Placental epithelial cell (primary cell): ENCODE data around the gene FST. TPM values are rescaled to one million over a fixed set of nuclear protein-coding genes. Genes with fewer than 3 reads are reported as not detected.

ENCODE experiments used
- total RNA-seq: library from RNA; depleted of rRNA; stranded (reverse); fragments of >200 nt; gene quantifications from 2 replicates; pipeline ENCODE4 v1.2.3, GENCODE V29; 2012

FST gene, protein sequence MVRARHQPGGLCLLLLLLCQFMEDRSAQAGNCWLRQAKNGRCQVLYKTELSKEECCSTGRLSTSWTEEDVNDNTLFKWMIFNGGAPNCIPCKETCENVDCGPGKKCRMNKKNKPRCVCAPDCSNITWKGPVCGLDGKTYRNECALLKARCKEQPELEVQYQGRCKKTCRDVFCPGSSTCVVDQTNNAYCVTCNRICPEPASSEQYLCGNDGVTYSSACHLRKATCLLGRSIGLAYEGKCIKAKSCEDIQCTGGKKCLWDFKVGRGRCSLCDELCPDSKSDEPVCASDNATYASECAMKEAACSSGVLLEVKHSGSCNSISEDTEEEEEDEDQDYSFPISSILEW
- total RNA-seq: 9.4 and 26.6 TPM in 2 replicates

DNA sequence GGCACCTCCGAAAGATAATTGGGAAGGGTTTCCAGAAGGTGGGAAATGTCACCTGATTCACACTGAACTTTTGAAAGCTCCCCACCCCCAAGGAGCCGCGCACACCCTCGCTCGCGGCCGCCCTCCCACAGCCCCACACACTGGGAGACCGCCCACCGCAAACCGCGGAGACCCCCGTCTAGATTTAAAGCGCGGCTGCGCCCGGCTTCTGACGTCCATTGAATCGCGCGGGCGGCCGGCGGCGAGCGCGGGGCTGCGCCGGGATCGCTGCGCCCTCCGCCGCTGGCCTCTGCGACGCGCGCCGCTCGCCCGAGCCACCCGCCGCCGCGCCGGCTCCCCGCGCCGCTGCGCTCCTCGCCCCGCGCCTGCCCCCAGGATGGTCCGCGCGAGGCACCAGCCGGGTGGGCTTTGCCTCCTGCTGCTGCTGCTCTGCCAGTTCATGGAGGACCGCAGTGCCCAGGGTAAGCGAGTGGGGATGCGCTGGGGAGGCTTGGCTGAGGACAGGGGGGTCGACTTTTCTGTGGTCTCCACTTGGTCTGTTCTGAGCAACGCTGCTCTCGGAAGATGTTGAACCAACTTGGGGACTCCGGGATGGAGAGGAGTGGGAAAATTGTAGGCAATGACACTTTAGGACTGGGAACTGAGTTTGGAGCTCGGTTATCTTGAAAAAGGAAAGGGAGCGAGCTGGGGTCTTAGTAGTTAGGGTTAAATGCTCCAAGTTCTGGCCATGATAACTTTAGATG, at the start of gene FST:
TSS of gene FST (plus strand) at position 214 of the 743 bp plus-strand sequence. CDS start at position 377, 163 bp downstream.

Other genes with a start within 250 kb of the FST start
- gene NDUFS4, start 80.0 kb downstream of the FST start, total RNA-seq: 63.2 and 73.2 TPM in 2 replicates